WTC11 (cell line): ENCODE measurements around the gene SRP9. TPM values are rescaled to one million over a fixed set of nuclear protein-coding genes. Genes with fewer than 3 reads are reported as not detected.
A peak's percentile ranks its signal among the peaks of the same experiment; 100 is the strongest.

Source experiments
- ATAC-seq: fragments of 200-7000 bp; cut with Tn5 transposase; 2 replicates; pipeline ENCODE4 v1.10.0; 2021; ENCODE audit warnings: mild to moderate bottlenecking, moderate library complexity
- CTCF ChIA-PET: fragments of 300-600 bp; sonication (Branson Sonifier 250); formaldehyde crosslinking; loops from one replicate; lab custom pipeline; 2021; ENCODE audit warnings: antibody characterized with exemption; lab: Charles Lee
- POLR2A ChIA-PET: fragments of 350-600 bp; sonication (Branson Sonifier 250); formaldehyde crosslinking; loops from one replicate; lab custom pipeline; 2021; ENCODE audit warnings: antibody characterized with exemption; lab: Charles Lee
- DNase-seq: peaks from one replicate; pipeline ENCODE4 v3.0.0; 2021; ENCODE audit warnings: low spot score
- H3K27ac Mint-ChIP-seq: 2 replicates; pipeline ENCODE4 v1.8.0; 2021; ENCODE audit warnings: mixed read lengths
- H3K27me3 Mint-ChIP-seq: 2 replicates; pipeline ENCODE4 v1.8.0; 2021; ENCODE audit warnings: low read depth, mild to moderate bottlenecking, moderate library complexity, mixed read lengths
- H3K36me3 Mint-ChIP-seq: 2 replicates; pipeline ENCODE4 v1.8.0; 2021; ENCODE audit warnings: mixed read lengths
- H3K4me1 Mint-ChIP-seq: 2 replicates; pipeline ENCODE4 v1.8.0; 2022; ENCODE audit warnings: mixed read lengths
- H3K4me3 Mint-ChIP-seq: 2 replicates; pipeline ENCODE4 v1.8.0; 2021; ENCODE audit warnings: mild to moderate bottlenecking, moderate library complexity, mixed read lengths
- H3K9me3 Mint-ChIP-seq: 2 replicates; pipeline ENCODE4 v1.8.0; 2021; ENCODE audit warnings: mixed read lengths
- CREB1 ChIP-seq: sonication (generic); formaldehyde crosslinking; IDR thresholded peaks from 2 replicates; pipeline ENCODE4 v1.8.0; 2023; ENCODE audit warnings: mild to moderate bottlenecking, missing genetic modification reagents
- NFYB ChIP-seq: sonication (generic); formaldehyde crosslinking; conservative IDR thresholded peaks from 2 replicates; pipeline ENCODE4 v1.8.0; 2022; ENCODE audit warnings: low read depth, missing genetic modification reagents
- SMAD3 ChIP-seq: sonication (generic); formaldehyde crosslinking; IDR thresholded peaks from 2 replicates; pipeline ENCODE4 v1.8.0; 2022; ENCODE audit warnings: missing genetic modification reagents, mild to moderate bottlenecking, borderline replicate concordance
- TEAD4 ChIP-seq: sonication (generic); formaldehyde crosslinking; IDR thresholded peaks from 2 replicates; pipeline ENCODE4 v1.8.0; 2022; ENCODE audit warnings: mild to moderate bottlenecking, missing genetic modification reagents
- TP53 ChIP-seq: sonication (generic); formaldehyde crosslinking; IDR thresholded peaks from 2 replicates; pipeline ENCODE4 v1.8.1; 2023; ENCODE audit warnings: mild to moderate bottlenecking, missing genetic modification reagents
- total RNA-seq: library from RNA; stranded (reverse); gene quantifications from 3 replicates; pipeline ENCODE4 v1.2.3, GENCODE V29; 2021
- TF ChIP-seq, protein P1 (sequence below): sonication (generic); formaldehyde crosslinking; IDR thresholded peaks from 2 replicates; pipeline ENCODE4 v1.8.0; 2023; ENCODE audit warnings: missing genetic modification reagents
- TF ChIP-seq, protein P2 (sequence below): fragments of 250-450 bp; sonication (Bioruptor Pico); IDR thresholded peaks from 2 replicates; pipeline ENCODE4 v1.9.0; 2021; ENCODE audit warnings: mild to moderate bottlenecking
- TF ChIP-seq, protein P3 (sequence below): sonication (generic); formaldehyde crosslinking; IDR thresholded peaks from 2 replicates; pipeline ENCODE4 v1.8.0; 2022; ENCODE audit warnings: mild to moderate bottlenecking, missing genetic modification reagents
- TF ChIP-seq, protein P4 (sequence below): sonication (generic); formaldehyde crosslinking; IDR thresholded peaks from 2 replicates; pipeline ENCODE4 v1.8.1; 2022; ENCODE audit warnings: low read depth, mild to moderate bottlenecking, moderate library complexity, missing genetic modification reagents, borderline replicate concordance
- TF ChIP-seq, protein P5 (sequence below): fragments of 250-450 bp; sonication (Bioruptor Pico); IDR thresholded peaks from 2 replicates; pipeline ENCODE4 v2.1.2; 2022; ENCODE audit warnings: mild to moderate bottlenecking, moderate library complexity
- TF ChIP-seq, protein P6 (sequence below): fragments of 250-450 bp; sonication (Bioruptor Pico); IDR thresholded peaks from 2 replicates; pipeline ENCODE4 v1.9.0; 2021; ENCODE audit warnings: mild to moderate bottlenecking
- TF ChIP-seq, protein P7 (sequence below): sonication (generic); formaldehyde crosslinking; IDR thresholded peaks from 2 replicates; pipeline ENCODE4 v1.8.1; 2022; ENCODE audit warnings: mild to moderate bottlenecking, missing genetic modification reagents, moderate library complexity, borderline replicate concordance
- TF ChIP-seq, protein P8 (sequence below): fragments of 250-450 bp; sonication (Bioruptor Pico); conservative IDR thresholded peaks from 2 replicates; pipeline ENCODE4 v1.9.0; 2021; ENCODE audit warnings: mild to moderate bottlenecking

Gene SRP9
- total RNA-seq, 1 experiment from 2014 or later = 375 TPM

DNA sequence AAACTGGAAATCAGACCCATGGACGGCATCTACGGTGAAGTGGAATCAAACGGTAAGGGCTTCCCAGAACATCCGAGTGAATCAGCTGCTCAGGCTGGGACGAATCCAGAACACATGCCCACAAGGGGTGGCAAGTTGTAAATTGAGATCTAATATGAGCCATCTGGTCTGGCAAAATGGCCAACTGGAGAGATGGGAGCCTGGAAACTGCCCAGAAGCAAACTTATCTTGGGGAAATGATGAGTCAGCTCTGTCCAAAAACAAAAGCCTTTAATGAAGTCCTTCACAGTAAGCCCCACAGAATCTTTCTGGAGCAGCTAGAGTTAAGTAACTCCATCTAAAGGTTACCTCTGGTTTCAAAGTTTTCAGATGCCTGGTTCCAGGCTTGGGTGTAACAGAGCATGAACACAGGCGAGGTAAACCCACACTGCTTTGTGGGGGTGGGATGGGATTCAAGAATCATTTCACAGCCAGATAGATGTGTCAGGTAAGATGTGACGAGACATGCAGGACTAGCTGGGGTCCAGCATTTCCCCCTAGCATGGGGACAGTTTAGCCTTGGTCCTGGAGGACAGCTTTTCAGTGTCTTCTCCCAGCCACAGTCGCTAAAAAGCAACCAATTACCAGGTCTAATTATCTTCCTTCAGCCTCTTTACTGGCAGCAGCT is 10.5 kb upstream of the SRP9 start (continued):
- TF ChIP-seq, protein P1, sequence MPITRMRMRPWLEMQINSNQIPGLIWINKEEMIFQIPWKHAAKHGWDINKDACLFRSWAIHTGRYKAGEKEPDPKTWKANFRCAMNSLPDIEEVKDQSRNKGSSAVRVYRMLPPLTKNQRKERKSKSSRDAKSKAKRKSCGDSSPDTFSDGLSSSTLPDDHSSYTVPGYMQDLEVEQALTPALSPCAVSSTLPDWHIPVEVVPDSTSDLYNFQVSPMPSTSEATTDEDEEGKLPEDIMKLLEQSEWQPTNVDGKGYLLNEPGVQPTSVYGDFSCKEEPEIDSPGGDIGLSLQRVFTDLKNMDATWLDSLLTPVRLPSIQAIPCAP (CRISPR knock-in tag) = no peak
- TF ChIP-seq CREB1 (CRISPR knock-in tag) = no peak
- TF ChIP-seq, protein P2, sequence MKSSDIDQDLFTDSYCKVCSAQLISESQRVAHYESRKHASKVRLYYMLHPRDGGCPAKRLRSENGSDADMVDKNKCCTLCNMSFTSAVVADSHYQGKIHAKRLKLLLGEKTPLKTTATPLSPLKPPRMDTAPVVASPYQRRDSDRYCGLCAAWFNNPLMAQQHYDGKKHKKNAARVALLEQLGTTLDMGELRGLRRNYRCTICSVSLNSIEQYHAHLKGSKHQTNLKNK (CRISPR knock-in tag) = no peak
- TF ChIP-seq, protein P3, sequence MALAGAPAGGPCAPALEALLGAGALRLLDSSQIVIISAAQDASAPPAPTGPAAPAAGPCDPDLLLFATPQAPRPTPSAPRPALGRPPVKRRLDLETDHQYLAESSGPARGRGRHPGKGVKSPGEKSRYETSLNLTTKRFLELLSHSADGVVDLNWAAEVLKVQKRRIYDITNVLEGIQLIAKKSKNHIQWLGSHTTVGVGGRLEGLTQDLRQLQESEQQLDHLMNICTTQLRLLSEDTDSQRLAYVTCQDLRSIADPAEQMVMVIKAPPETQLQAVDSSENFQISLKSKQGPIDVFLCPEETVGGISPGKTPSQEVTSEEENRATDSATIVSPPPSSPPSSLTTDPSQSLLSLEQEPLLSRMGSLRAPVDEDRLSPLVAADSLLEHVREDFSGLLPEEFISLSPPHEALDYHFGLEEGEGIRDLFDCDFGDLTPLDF (CRISPR knock-in tag) = no peak

DNA sequence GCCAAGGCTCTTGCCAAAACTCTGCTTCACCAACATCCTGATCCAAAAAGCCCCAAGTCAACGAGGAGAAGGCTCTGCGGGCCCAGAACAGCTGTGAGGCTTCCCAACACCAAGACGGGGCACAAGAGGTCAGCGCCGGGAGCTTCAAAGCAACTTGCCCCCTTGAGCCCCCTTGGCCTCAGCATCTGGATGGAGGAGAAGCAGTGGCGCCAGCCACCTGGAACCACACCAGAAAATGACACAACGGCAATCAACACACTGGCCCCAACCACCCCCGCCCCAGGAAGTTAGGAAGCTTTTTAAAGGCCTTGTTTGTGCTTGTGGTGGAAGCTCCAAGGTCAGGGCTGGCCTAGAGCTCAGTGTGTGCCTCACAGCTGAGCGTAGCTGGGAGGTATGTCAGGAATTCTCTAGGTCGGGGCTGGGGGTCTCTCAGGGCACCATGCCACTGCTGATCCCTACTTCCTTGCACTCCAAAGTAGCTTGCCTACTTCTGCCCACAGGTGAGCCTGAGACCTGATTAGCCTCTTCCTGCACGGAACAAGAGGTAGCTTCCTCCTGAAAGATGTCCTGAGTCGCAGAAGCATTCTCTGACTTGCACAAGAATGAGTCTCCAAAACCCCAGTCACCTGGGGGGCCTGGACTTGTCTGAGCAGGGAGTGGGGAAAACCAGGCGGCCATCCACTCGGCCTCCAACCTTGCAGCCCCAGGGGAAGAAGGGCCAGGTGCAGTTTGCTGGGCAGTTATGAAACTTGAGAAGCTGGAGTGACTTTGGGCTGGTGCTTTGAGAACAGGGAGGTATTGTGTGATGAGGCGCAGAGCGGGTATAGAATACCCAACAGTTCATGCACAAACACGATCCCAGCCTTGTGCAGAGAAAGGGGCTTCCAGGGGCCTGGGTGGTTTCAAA is 9.7 kb upstream of the SRP9 start:
- Mint-ChIP-seq H3K9me3 (no peaks in the 10 kb centered on the region), H3K36me3 (no peaks in the 10 kb centered on the region), H3K27ac (no peak overlapping the region; the same call in 1 of the 2 replicates), H3K4me3 (no peak overlapping the region), H3K27me3 (no peaks in the 10 kb centered on the region; the same call in 1 of the 2 replicates), H3K4me1 (peaks cover 59% of the 10 kb centered on the region)
- DNase-seq (peak; percentile 30), ATAC-seq (peak; percentile 35)
- CTCF ChIA-PET = interaction anchor here (0.5 to 7.0 kb wide), 13 partner anchors 10 to 382 kb away, joined by 3 to 99 read pairs (median 4); partner anchors contain the start of gene SRP9
- POLR2A ChIA-PET = interaction anchor here (0.5 to 1.5 kb wide), 6 partner anchors 10 to 246 kb away, joined by 3 to 7 read pairs (median 3); partner anchors contain the start of gene SRP9
- TF ChIP-seq TEAD4 (CRISPR knock-in tag) = 0 out of 2 replicates have a peak, but pooled peaks have one; percentile 34
- TF ChIP-seq, protein P4, sequence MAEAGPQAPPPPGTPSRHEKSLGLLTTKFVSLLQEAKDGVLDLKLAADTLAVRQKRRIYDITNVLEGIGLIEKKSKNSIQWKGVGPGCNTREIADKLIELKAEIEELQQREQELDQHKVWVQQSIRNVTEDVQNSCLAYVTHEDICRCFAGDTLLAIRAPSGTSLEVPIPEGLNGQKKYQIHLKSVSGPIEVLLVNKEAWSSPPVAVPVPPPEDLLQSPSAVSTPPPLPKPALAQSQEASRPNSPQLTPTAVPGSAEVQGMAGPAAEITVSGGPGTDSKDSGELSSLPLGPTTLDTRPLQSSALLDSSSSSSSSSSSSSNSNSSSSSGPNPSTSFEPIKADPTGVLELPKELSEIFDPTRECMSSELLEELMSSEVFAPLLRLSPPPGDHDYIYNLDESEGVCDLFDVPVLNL (CRISPR knock-in tag) = no peak

DNA sequence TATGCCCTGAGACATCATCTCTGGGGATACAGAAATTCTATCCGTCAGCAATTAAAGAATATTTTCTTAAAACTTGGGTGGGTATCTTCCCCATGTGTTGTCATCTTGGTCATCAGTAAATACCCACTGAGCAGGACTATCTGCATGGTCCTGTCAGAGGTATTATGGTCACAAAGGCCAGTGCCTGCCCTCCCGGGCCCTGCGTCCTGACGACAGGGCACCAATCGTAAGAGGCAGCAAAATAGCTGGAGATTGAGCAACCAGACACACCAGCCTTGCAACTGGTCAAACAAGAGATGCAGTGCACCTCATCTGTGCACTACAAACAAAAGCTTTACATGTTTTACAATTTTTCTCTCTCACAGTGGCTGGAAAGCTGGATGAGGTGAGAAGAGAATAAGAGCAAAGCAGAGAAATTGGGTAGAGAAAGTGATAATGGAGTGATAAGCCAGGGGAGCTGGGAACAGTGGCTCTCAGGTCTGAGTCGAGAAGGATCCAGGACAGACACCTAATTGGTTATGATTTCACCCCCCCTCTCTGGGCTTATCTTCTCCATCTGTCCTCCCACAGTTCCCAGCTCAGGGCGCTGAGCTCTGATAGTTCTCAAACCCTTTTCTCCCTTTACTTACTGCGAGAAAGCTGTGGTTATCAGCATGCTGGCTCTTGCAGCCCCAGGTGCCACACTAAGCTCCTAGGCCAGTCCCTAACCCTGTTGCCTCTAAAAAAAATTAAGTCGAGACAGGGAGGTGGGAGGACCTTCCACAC is 8.8 kb upstream of the SRP9 start:
- Mint-ChIP-seq H3K27me3 (no peaks in the 10 kb centered on the region; the same call in 1 of the 2 replicates), H3K27ac (no peak overlapping the region), H3K36me3 (no peaks in the 10 kb centered on the region), H3K4me3 (no peak overlapping the region), H3K9me3 (no peaks in the 10 kb centered on the region), H3K4me1 (peaks cover 56% of the 10 kb centered on the region)
- no peak for ATAC-seq
- ChIA-PET POLR2A (interaction anchor here (1.0 to 1.2 kb wide), 2 partner anchors 9 to 73 kb away, joined by 3 to 5 read pairs; partner anchors contain the start of gene SRP9), CTCF (interaction anchor here (0.7 to 7.0 kb wide), 11 partner anchors 8 to 294 kb away, joined by 3 to 99 read pairs (median 4); partner anchors contain the start of gene SRP9)
- DNase-seq = no peak
- TF ChIP-seq, protein P5, sequence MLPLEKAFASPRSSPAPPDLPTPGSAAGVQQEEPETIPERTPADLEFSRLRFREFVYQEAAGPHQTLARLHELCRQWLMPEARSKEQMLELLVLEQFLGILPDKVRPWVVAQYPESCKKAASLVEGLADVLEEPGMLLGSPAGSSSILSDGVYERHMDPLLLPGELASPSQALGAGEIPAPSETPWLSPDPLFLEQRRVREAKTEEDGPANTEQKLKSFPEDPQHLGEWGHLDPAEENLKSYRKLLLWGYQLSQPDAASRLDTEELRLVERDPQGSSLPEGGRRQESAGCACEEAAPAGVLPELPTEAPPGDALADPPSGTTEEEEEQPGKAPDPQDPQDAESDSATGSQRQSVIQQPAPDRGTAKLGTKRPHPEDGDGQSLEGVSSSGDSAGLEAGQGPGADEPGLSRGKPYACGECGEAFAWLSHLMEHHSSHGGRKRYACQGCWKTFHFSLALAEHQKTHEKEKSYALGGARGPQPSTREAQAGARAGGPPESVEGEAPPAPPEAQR (CRISPR knock-in tag) = no peak
- no peak for TF ChIP-seq SMAD3 (CRISPR knock-in tag)
- TF ChIP-seq, protein P6, sequence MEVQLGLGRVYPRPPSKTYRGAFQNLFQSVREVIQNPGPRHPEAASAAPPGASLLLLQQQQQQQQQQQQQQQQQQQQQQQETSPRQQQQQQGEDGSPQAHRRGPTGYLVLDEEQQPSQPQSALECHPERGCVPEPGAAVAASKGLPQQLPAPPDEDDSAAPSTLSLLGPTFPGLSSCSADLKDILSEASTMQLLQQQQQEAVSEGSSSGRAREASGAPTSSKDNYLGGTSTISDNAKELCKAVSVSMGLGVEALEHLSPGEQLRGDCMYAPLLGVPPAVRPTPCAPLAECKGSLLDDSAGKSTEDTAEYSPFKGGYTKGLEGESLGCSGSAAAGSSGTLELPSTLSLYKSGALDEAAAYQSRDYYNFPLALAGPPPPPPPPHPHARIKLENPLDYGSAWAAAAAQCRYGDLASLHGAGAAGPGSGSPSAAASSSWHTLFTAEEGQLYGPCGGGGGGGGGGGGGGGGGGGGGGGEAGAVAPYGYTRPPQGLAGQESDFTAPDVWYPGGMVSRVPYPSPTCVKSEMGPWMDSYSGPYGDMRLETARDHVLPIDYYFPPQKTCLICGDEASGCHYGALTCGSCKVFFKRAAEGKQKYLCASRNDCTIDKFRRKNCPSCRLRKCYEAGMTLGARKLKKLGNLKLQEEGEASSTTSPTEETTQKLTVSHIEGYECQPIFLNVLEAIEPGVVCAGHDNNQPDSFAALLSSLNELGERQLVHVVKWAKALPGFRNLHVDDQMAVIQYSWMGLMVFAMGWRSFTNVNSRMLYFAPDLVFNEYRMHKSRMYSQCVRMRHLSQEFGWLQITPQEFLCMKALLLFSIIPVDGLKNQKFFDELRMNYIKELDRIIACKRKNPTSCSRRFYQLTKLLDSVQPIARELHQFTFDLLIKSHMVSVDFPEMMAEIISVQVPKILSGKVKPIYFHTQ (CRISPR knock-in tag) = no peak
- TF ChIP-seq, protein P7, sequence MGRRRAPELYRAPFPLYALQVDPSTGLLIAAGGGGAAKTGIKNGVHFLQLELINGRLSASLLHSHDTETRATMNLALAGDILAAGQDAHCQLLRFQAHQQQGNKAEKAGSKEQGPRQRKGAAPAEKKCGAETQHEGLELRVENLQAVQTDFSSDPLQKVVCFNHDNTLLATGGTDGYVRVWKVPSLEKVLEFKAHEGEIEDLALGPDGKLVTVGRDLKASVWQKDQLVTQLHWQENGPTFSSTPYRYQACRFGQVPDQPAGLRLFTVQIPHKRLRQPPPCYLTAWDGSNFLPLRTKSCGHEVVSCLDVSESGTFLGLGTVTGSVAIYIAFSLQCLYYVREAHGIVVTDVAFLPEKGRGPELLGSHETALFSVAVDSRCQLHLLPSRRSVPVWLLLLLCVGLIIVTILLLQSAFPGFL = no peak
- TF ChIP-seq TP53 (CRISPR knock-in tag) = no peak
- no peak for TF ChIP-seq NFYB (CRISPR knock-in tag)
- TF ChIP-seq, protein P8, sequence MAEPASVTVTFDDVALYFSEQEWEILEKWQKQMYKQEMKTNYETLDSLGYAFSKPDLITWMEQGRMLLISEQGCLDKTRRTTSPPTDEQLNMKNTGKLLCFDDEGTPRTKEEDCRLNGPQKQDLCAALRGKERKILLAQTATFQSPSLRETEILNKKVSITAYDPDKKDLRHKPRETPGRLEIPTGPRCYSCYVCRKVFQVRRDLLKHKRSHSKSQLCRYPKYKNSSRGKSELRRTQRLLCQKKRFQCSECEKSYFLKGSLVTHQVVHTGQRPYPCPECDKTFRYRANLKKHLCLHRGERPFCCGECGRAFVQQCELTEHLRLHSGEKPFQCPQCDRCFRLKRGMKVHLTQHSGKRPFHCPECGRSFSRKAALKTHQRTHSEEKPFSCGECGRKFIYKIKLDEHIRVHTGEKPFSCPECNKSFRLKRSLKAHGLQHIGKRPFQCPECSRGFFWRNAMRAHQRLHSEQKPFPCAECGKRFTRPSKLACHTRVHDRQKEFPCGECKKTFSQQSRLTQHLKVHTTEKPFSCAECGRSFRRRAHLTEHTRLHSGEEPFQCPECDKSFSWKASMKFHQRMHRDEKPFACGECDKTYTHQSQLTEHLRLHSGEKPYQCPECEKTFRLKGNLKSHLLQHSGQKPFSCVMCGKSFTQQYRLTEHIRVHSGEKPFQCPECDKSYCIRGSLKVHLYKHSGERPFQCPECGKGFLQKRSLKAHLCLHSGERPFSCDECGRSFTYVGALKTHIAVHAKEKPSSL (CRISPR knock-in tag) = no peak
